H9 (cell line): ENCODE results near the gene XBP1. TPM values are rescaled to one million over a fixed set of nuclear protein-coding genes. Genes with fewer than 3 reads are reported as not detected.

Source experiments
- DNase-seq: peaks from one replicate; pipeline ENCODE4 v3.0.0-alpha.2; 2017
- H2AFZ ChIP-seq: one replicate; pipeline ENCODE4 v1.6.1; 2013; ENCODE audit warnings: mild to moderate bottlenecking, low read length, control low read depth, moderate library complexity
- H2AK5ac ChIP-seq: 2 replicates; pipeline ENCODE4 v1.6.1; 2013; ENCODE audit warnings: low read length, control low read depth, mixed read lengths; ENCODE audit not compliant: insufficient read length
- H2BK120ac ChIP-seq: one replicate; pipeline ENCODE4 v1.6.1; 2013; ENCODE audit warnings: low read depth, mild to moderate bottlenecking, low read length, control low read depth, inconsistent platforms; ENCODE audit not compliant: poor library complexity, severe bottlenecking
- H2BK12ac ChIP-seq: 2 replicates; pipeline ENCODE4 v1.6.1; 2013; ENCODE audit warnings: low read length, control low read depth, mixed read lengths, low read depth; ENCODE audit not compliant: insufficient read length
- H2BK15ac ChIP-seq: 2 replicates; pipeline ENCODE4 v1.6.1; 2013; ENCODE audit warnings: low read depth, low read length, control low read depth
- H2BK20ac ChIP-seq: one replicate; pipeline ENCODE4 v1.6.1; 2013; ENCODE audit warnings: low read depth, mild to moderate bottlenecking, low read length, control low read depth, inconsistent platforms; ENCODE audit not compliant: poor library complexity, severe bottlenecking
- H2BK5ac ChIP-seq: 2 replicates; pipeline ENCODE4 v1.6.1; 2013; ENCODE audit warnings: low read length, control low read depth, mixed read lengths; ENCODE audit not compliant: insufficient read length
- H3K14ac ChIP-seq: 2 replicates; pipeline ENCODE4 v1.6.1; 2013; ENCODE audit warnings: low read length, control low read depth; ENCODE audit not compliant: insufficient read depth
- H3K18ac ChIP-seq: 2 replicates; pipeline ENCODE4 v1.6.1; 2013; ENCODE audit warnings: low read depth, mild to moderate bottlenecking, mixed read lengths, low read length, control low read depth; ENCODE audit not compliant: insufficient read length
- H3K23ac ChIP-seq: 2 replicates; pipeline ENCODE4 v1.6.1; 2013; ENCODE audit warnings: low read length, control low read depth, mixed read lengths, low read depth; ENCODE audit not compliant: insufficient read length
- H3K23me2 ChIP-seq: 2 replicates; pipeline ENCODE4 v1.6.1; 2013; ENCODE audit warnings: low read depth, mild to moderate bottlenecking, mixed read lengths, low read length, control low read depth; ENCODE audit not compliant: insufficient read length, poor library complexity, severe bottlenecking
- H3K27ac ChIP-seq: 2 replicates; pipeline ENCODE4 v1.5.1; 2013; ENCODE audit warnings: low read length, control low read depth, mixed read lengths, low read depth; ENCODE audit not compliant: insufficient read length
- H3K27me3 ChIP-seq: 2 replicates; pipeline ENCODE4 v1.6.1; 2013; ENCODE audit warnings: low read length, control low read depth, inconsistent platforms; ENCODE audit not compliant: insufficient read depth
- H3K4ac ChIP-seq: 2 replicates; pipeline ENCODE4 v1.6.1; 2013; ENCODE audit warnings: low read depth, mild to moderate bottlenecking, control low read depth, inconsistent platforms, low read length, moderate library complexity
- H3K4me1 ChIP-seq: 2 replicates; pipeline ENCODE4 v1.6.1; 2013; ENCODE audit warnings: low read length, control low read depth, inconsistent platforms; ENCODE audit not compliant: insufficient read depth
- H3K4me2 ChIP-seq: 2 replicates; pipeline ENCODE4 v1.6.1; 2013; ENCODE audit warnings: low read length, control low read depth, mixed read lengths; ENCODE audit not compliant: insufficient read length, insufficient read depth
- H3K56ac ChIP-seq: 2 replicates; pipeline ENCODE4 v1.6.1; 2013; ENCODE audit warnings: low read depth, mild to moderate bottlenecking, mixed read lengths, low read length, control low read depth; ENCODE audit not compliant: insufficient read length
- H3K79me1 ChIP-seq: 2 replicates; pipeline ENCODE4 v1.6.1; 2013; ENCODE audit warnings: low read depth, mild to moderate bottlenecking, moderate library complexity, low read length, control low read depth, inconsistent platforms; ENCODE audit not compliant: insufficient read depth, poor library complexity, severe bottlenecking
- H3K79me2 ChIP-seq: 2 replicates; pipeline ENCODE4 v1.6.1; 2013; ENCODE audit warnings: low read length, control low read depth, inconsistent platforms; ENCODE audit not compliant: insufficient read depth
- H3K9ac ChIP-seq: 2 replicates; pipeline ENCODE4 v1.6.1; 2013; ENCODE audit warnings: low read length, control low read depth, mixed read lengths; ENCODE audit not compliant: insufficient read length; ENCODE audit errors: extremely low read depth
- H3K9me3 ChIP-seq: one replicate; pipeline ENCODE4 v1.6.1; 2013; ENCODE audit warnings: low read depth, low read length, inconsistent platforms; ENCODE audit not compliant: control insufficient read depth
- H3T11ph ChIP-seq: one replicate; pipeline ENCODE4 v1.6.1; 2013; ENCODE audit warnings: mild to moderate bottlenecking, low read length, control low read depth, inconsistent platforms
- H4K20me1 ChIP-seq: one replicate; pipeline ENCODE4 v1.6.1; 2013; ENCODE audit not compliant: control insufficient read depth, insufficient read length, insufficient read depth
- H4K5ac ChIP-seq: 2 replicates; pipeline ENCODE4 v1.6.1; 2013; ENCODE audit warnings: low read depth, mild to moderate bottlenecking, mixed read lengths, low read length, control low read depth; ENCODE audit not compliant: insufficient read length
- H4K8ac ChIP-seq: replicated peaks from 2 replicates; pipeline ENCODE4 v1.6.1; 2013; ENCODE audit warnings: low read length, control low read depth, mixed read lengths, low read depth; ENCODE audit not compliant: insufficient read length
- H4K91ac ChIP-seq: 2 replicates; pipeline ENCODE4 v1.6.1; 2013; ENCODE audit warnings: low read depth, mild to moderate bottlenecking, moderate library complexity, mixed read lengths, low read length, control low read depth; ENCODE audit not compliant: insufficient read length
- H3K27ac Mint-ChIP-seq, 3 experiments: 2 replicates in 2 of 3; 3 replicates in 1 of 3; pipeline ENCODE4 v1.8.0; 2020 to 2021; ENCODE audit warnings: mixed read lengths in 3 of 3, mild to moderate bottlenecking in 1 of 3, moderate library complexity in 1 of 3
- H3K27me3 Mint-ChIP-seq: 2 replicates; pipeline ENCODE4 v1.8.0; 2021; ENCODE audit warnings: low read depth, mild to moderate bottlenecking, moderate library complexity, mixed read lengths
- H3K36me3 Mint-ChIP-seq, 3 experiments: 2 replicates in 2 of 3; 3 replicates in 1 of 3; pipeline ENCODE4 v1.8.0; 2020 to 2021; ENCODE audit warnings: low read depth in 3 of 3, mixed read lengths in 3 of 3; ENCODE audit not compliant: insufficient read depth in 1 of 3
- H3K4me1 Mint-ChIP-seq, 2 experiments: 2 replicates each; pipeline ENCODE4 v1.8.0; 2020; ENCODE audit warnings: mixed read lengths in 2 of 2
- H3K4me3 Mint-ChIP-seq, 2 experiments: 2 replicates in 1 of 2; 3 replicates in 1 of 2; pipeline ENCODE4 v1.8.0; 2020 to 2021; ENCODE audit warnings: mild to moderate bottlenecking in 2 of 2, mixed read lengths in 2 of 2, moderate library complexity in 1 of 2
- H3K9me3 Mint-ChIP-seq, 2 experiments: 2 replicates in 1 of 2; 3 replicates in 1 of 2; pipeline ENCODE4 v1.8.0; 2020; ENCODE audit warnings: mild to moderate bottlenecking in 2 of 2, mixed read lengths in 2 of 2, moderate library complexity in 1 of 2
- WGBS: extraction: QIAGEN DNeasy Blood & Tissue Kit; methylation state at CpG from one replicate; pipeline ENCODE4 v1.1.7; 2013; ENCODE audit warnings: missing lambda C conversion rate, low lambda C conversion rate, mixed read lengths; ENCODE audit not compliant: insufficient read length; ENCODE audit errors: extremely low coverage; 5-methylcytosine and 5-hydroxymethylcytosine counted together
- total RNA-seq: library from RNA; stranded (reverse); gene quantifications from 2 replicates; pipeline ENCODE4 v1.2.1, GENCODE V29; 2021
- TF ChIP-seq, protein P1 (sequence below): fragments of 200-600 bp; sonication (generic); conservative IDR thresholded peaks from 3 replicates; pipeline ENCODE4 v1.8.0; 2021; ENCODE audit warnings: antibody characterized with exemption, mild to moderate bottlenecking

The XBP1 gene
- total RNA-seq, 1 experiment from 2014 or later, result 114 TPM

DNA sequence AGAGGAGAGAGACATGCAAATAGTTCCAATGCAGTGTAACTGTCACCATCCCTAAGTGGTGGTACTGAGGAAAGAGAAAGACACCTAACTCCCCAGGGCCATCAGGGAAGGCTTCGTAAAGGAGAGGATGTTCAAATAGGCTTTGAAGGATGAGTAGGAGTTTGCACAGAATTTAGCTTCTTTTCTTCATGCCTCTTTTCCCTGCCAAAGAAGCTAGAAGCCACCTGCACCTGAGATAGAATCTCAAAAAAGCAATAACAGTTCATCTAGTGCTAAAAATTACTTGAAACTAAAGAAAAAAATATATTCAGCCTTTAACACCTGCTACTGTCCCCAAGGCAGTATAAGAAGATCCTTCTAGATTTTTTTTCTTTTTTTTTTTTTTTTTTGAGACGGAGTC is 16.7 kb upstream of the XBP1 start:
- Histone ChIP-seq H3K4ac (no peak overlapping the region), H4K91ac (no peak overlapping the region), H2BK15ac (no peak overlapping the region), H3K18ac (no peak overlapping the region), H3K23ac (no peak overlapping the region), H2BK20ac (no peak overlapping the region), H2BK5ac (no peak overlapping the region), H3K14ac (no peak overlapping the region), H3K27ac (no peak overlapping the region), H3K79me1 (no peaks in the 10 kb centered on the region), H2BK120ac (no peak overlapping the region), H2AK5ac (no peak overlapping the region), H4K20me1 (no peaks in the 10 kb centered on the region), H2AFZ (no peak overlapping the region), H3T11ph (no peak overlapping the region), H3K23me2 (no peaks in the 10 kb centered on the region), H3K9ac (no peak overlapping the region), H4K5ac (no peak overlapping the region), H2BK12ac (no peak overlapping the region), H3K79me2 (no peaks in the 10 kb centered on the region), H3K56ac (no peak overlapping the region), H3K27me3 (no peaks in the 10 kb centered on the region), H4K8ac (no peak overlapping the region), H3K4me2 (no peak overlapping the region), H3K4me1 (peaks cover 7% of the 10 kb centered on the region; the same call in 1 of the 2 replicates), H3K9me3 (no peaks in the 10 kb centered on the region)
- Mint-ChIP-seq H3K4me3 (no peak overlapping the region), H3K27ac (no peak overlapping the region), H3K27me3 (no peaks in the 10 kb centered on the region), H3K9me3 (no peaks in the 10 kb centered on the region), H3K36me3 (no peaks in the 10 kb centered on the region), H3K4me1 (peaks cover 13% of the 10 kb centered on the region in 2 experiments)
- DNase-seq, result no peak
- no CpG with 5 or more reads among the region's 2 CpGs for WGBS
- TF ChIP-seq, protein P1, sequence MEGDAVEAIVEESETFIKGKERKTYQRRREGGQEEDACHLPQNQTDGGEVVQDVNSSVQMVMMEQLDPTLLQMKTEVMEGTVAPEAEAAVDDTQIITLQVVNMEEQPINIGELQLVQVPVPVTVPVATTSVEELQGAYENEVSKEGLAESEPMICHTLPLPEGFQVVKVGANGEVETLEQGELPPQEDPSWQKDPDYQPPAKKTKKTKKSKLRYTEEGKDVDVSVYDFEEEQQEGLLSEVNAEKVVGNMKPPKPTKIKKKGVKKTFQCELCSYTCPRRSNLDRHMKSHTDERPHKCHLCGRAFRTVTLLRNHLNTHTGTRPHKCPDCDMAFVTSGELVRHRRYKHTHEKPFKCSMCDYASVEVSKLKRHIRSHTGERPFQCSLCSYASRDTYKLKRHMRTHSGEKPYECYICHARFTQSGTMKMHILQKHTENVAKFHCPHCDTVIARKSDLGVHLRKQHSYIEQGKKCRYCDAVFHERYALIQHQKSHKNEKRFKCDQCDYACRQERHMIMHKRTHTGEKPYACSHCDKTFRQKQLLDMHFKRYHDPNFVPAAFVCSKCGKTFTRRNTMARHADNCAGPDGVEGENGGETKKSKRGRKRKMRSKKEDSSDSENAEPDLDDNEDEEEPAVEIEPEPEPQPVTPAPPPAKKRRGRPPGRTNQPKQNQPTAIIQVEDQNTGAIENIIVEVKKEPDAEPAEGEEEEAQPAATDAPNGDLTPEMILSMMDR, result no peak
